Stimulated activated naive B cell treated with anti-CD40 and anti-IgM and Interleukin-4, amounts not matched to agents 10 μg/mL and 1 μg/mL and 100 μg/mL, for 72 hours (primary cell): ENCODE measurements around the gene HSD17B4.
A peak's percentile ranks its signal among the peaks of the same experiment; 100 is the strongest.
"Not testable (repeated sequence)": the region's sequence is repeated elsewhere in the genome, so short reads cannot be mapped to it uniquely, and the experiment has no call there.

Source experiments
- ATAC-seq, 2 donors: fragments of 150-1000 bp; cut with Tn5 transposase; replicated peaks; 2 replicates each; pipeline ENCODE4 v1.10.0; 2021; ENCODE audit warnings: moderate library complexity in 1 of 2
- DNase-seq: peaks from one replicate; pipeline ENCODE4 v3.0.0; 2021
- H3K27ac Mint-ChIP-seq: one replicate; pipeline ENCODE4 v1.8.0; 2022; ENCODE audit warnings: mild to moderate bottlenecking, mixed read lengths
- H3K27me3 Mint-ChIP-seq, 2 donors: one replicate each; pipeline ENCODE4 v1.8.0; 2022; ENCODE audit warnings: mixed read lengths in 2 of 2
- H3K36me3 Mint-ChIP-seq, 2 donors: one replicate each; pipeline ENCODE4 v1.8.0; 2022; ENCODE audit warnings: mixed read lengths in 2 of 2, mild to moderate bottlenecking in 1 of 2
- H3K4me1 Mint-ChIP-seq, 2 donors: one replicate each; pipeline ENCODE4 v1.8.0; 2022; ENCODE audit warnings: mixed read lengths in 2 of 2, mild to moderate bottlenecking in 1 of 2
- H3K4me3 Mint-ChIP-seq, 2 donors: one replicate each; pipeline ENCODE4 v1.8.0; 2022; ENCODE audit warnings: mild to moderate bottlenecking in 2 of 2, mixed read lengths in 2 of 2, moderate library complexity in 1 of 2
- H3K9me3 Mint-ChIP-seq, 2 donors: one replicate each; pipeline ENCODE4 v1.8.0; 2022; ENCODE audit warnings: mixed read lengths in 2 of 2, mild to moderate bottlenecking in 1 of 2

HSD17B4 gene

GRCh38 chr5:119418606-119419100 is 33.6 kb upstream of the HSD17B4 start:
- peaks cover 45 to 67% of the 10 kb centered on the region in 2 donors for H3K4me1 Mint-ChIP-seq
- H3K27ac Mint-ChIP-seq: peak overlapping the region; percentile 68

DNA sequence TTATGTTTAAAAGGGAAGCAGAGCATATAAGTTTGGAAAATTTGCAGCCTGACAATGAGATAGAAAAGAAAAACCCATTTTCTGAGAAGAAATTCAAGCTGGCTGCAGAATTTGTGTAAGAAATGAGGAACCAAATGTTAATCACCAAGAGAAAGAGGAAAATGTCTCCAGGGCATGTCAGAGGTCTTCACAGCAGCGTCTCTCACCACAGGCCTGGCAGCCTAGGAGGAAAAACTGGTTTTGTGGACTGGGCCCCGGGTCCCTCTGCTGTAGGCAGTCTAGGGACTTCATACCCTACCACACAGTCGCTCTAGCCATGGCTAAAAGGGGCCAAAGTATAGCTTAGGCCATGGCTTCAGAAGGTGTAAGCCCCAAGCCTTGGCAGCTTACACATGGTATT is 32.1 kb upstream of the HSD17B4 start:
- Mint-ChIP-seq H3K9me3 (peaks cover 5 to 7% of the 10 kb centered on the region in 2 donors), H3K4me1 (peaks cover 39 to 57% of the 10 kb centered on the region in 2 donors)
- ATAC-seq: peak; percentile 27 to 35

More at GRCh38 chr5:119418606-119419100, 33.6 kb upstream of the HSD17B4 start:
- Mint-ChIP-seq H3K4me3 (peak overlapping the region in 1 of 2 donors; percentile 11), H3K9me3 (peaks cover 5 to 10% of the 10 kb centered on the region in 2 donors), H3K36me3 (peaks cover 0 to 3% of the 10 kb centered on the region in 2 donors), H3K27me3 (no peaks in the 10 kb centered on the region)
- DNase-seq: peak; percentile 43
- ATAC-seq: peak; percentile 82

DNA sequence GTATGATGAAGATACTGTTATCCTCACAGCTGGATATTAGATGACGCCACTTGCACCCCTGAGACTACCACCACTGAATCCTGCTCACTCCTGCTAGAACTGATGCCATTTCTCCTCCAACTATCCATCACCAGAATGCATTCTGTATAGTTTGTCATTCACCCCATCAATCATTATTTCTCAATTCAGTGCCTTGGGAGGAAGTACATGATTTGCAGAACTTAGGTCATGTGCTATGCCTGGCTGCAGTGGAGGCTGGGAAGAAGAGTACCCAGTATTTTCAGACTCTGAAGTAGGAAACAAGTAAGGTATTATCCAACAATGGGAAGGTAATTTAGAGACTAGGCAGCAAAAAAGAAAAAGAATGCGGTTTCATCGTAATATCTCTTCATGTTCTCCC is 26.2 kb upstream of the HSD17B4 start:
- Mint-ChIP-seq H3K4me1 (peaks cover 27 to 32% of the 10 kb centered on the region in 2 donors), H3K9me3 (peaks cover 0 to 5% of the 10 kb centered on the region in 2 donors), H3K4me3 (no peak overlapping the region), H3K36me3 (no peaks in the 10 kb centered on the region), H3K27ac (no peak overlapping the region), H3K27me3 (no peaks in the 10 kb centered on the region)
- no peak for DNase-seq
- ATAC-seq: no peak

More for the DNA sequence above, 32.1 kb upstream of the HSD17B4 start:
- no peak for DNase-seq
- Mint-ChIP-seq H3K27me3 (no peaks in the 10 kb centered on the region), H3K27ac (peak overlapping the region; percentile 87), H3K4me3 (peak overlapping the region; percentile 34 to 35), H3K36me3 (peaks cover 0 to 3% of the 10 kb centered on the region in 2 donors)

DNA sequence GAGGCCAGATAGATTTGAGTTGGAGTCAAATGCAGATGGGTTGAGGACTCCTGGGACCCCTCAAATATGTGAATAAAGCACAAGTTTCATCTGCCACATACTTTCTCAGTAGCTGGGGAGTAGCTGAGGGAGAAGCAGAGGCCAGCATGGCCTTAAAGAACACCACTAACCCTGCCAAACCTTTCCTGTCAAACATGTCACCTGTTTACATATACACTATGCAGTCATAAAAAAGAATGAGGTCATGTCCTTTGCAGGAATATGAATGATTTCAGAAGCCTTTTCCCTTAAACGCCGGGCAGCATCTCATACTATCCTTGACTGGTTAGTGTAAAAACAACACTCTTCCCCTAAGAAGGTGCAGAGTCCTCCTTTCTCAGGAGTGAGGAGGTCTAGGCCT is 25.2 kb upstream of the HSD17B4 start:
- Mint-ChIP-seq H3K27ac (no peak overlapping the region), H3K36me3 (peaks cover 0 to 3% of the 10 kb centered on the region in 2 donors), H3K4me1 (peaks cover 27 to 32% of the 10 kb centered on the region in 2 donors), H3K27me3 (no peaks in the 10 kb centered on the region), H3K9me3 (peaks cover 0 to 5% of the 10 kb centered on the region in 2 donors), H3K4me3 (no peak overlapping the region)
- ATAC-seq (no peak), DNase-seq (no peak)

DNA sequence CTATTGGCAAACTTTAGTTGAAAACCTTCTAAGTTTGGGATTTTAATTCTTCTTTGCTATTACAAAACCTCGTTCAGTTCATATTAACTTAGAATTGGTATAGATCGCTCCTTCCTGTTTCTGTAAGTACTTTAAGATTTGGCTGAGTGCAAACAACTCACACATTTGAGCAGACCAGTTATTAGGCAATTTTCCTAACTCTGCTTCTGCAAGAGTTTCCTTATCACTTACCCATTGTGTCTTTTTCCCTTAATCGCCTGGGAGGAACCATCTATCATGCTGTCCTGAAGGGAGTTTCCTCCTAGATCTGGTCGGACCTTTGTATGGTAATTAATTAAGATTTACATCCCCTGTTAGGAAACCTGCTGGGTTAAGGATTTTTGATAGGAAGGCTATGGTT is 24.7 kb upstream of the HSD17B4 start:
- not testable (repeated sequence) for H3K27ac Mint-ChIP-seq, DNase-seq

GRCh38 chr5:119428166-119428565 is 24.1 kb upstream of the HSD17B4 start:
- not testable (repeated sequence) for H3K27me3 Mint-ChIP-seq, H3K36me3 Mint-ChIP-seq, ATAC-seq, DNase-seq, H3K9me3 Mint-ChIP-seq
- Mint-ChIP-seq H3K27ac (peak overlapping the region; percentile 78), H3K4me1 (peaks cover 27 to 33% of the 10 kb centered on the region in 2 donors), H3K4me3 (peak overlapping the region; percentile 5 to 12)

More for the DNA sequence above, 24.7 kb upstream of the HSD17B4 start:
- H3K27me3 Mint-ChIP-seq, H3K4me3 Mint-ChIP-seq, H3K36me3 Mint-ChIP-seq, H3K9me3 Mint-ChIP-seq, ATAC-seq: not testable (repeated sequence)
- peaks cover 27 to 32% of the 10 kb centered on the region in 2 donors for H3K4me1 Mint-ChIP-seq

- peaks cover 28 to 37% of the 10 kb centered on the region in 2 donors for H3K4me1 Mint-ChIP-seq
- H3K27ac Mint-ChIP-seq, H3K36me3 Mint-ChIP-seq, H3K27me3 Mint-ChIP-seq, H3K9me3 Mint-ChIP-seq, DNase-seq, ATAC-seq: not testable (repeated sequence)
- H3K4me3 Mint-ChIP-seq: peak overlapping the region in 1 of 2 donors; percentile 5
These were observed 23.7 kb upstream of the HSD17B4 start for GRCh38 chr5:119428574-119428973.

- H3K27ac Mint-ChIP-seq, H3K9me3 Mint-ChIP-seq, ATAC-seq, H3K27me3 Mint-ChIP-seq, H3K4me3 Mint-ChIP-seq, H3K36me3 Mint-ChIP-seq, DNase-seq: not testable (repeated sequence)
- H3K4me1 Mint-ChIP-seq: peaks cover 27 to 34% of the 10 kb centered on the region in 2 donors
These were observed 19.5 kb upstream of the HSD17B4 start for GRCh38 chr5:119432674-119433237.

- Mint-ChIP-seq H3K36me3 (peaks cover 10% of the 10 kb centered on the region in 2 donors), H3K27me3 (no peaks in the 10 kb centered on the region), H3K4me1 (peaks cover 26 to 36% of the 10 kb centered on the region in 2 donors), H3K4me3 (peak overlapping the region; percentile 50 to 59), H3K9me3 (peaks cover 0 to 2% of the 10 kb centered on the region in 2 donors), H3K27ac (peak overlapping the region; percentile 86)
- ATAC-seq (peak; percentile 91 to 95), DNase-seq (peak; percentile 65)
These were observed 16.7 kb upstream of the HSD17B4 start for GRCh38 chr5:119435436-119436132.

- peaks cover 7 to 16% of the 10 kb centered on the region in 2 donors for H3K36me3 Mint-ChIP-seq
- not testable (repeated sequence) for H3K9me3 Mint-ChIP-seq, ATAC-seq, H3K27me3 Mint-ChIP-seq, DNase-seq
- H3K4me1 Mint-ChIP-seq: peaks cover 26 to 36% of the 10 kb centered on the region in 2 donors
- peak overlapping the region in 1 of 2 donors; percentile 2 for H3K4me3 Mint-ChIP-seq
- peak overlapping the region; percentile 0 for H3K27ac Mint-ChIP-seq
These were observed 14.3 kb upstream of the HSD17B4 start for GRCh38 chr5:119437785-119438586.

DNA sequence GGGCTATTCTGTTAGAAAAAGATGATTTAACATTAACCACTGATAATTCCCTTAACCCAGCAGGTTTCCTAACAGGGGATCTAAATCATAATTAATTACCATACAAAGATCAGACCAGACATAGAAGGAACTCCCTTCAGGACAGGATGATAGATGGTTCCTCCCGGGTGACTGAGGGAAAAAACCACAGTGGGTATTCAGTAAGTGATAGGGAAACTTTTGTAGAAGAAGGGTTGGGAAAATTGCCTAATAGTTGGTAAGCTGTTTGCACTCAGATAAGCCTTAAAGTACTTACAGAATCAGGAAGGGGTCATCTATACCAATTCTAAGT is 13.7 kb upstream of the HSD17B4 start:
- peaks cover 7 to 16% of the 10 kb centered on the region in 2 donors for H3K36me3 Mint-ChIP-seq
- H3K9me3 Mint-ChIP-seq, H3K27ac Mint-ChIP-seq, DNase-seq, H3K27me3 Mint-ChIP-seq, ATAC-seq: not testable (repeated sequence)
- peak overlapping the region in 1 of 2 donors; percentile 79 for H3K4me3 Mint-ChIP-seq
- peaks cover 25 to 32% of the 10 kb centered on the region in 2 donors for H3K4me1 Mint-ChIP-seq

DNA sequence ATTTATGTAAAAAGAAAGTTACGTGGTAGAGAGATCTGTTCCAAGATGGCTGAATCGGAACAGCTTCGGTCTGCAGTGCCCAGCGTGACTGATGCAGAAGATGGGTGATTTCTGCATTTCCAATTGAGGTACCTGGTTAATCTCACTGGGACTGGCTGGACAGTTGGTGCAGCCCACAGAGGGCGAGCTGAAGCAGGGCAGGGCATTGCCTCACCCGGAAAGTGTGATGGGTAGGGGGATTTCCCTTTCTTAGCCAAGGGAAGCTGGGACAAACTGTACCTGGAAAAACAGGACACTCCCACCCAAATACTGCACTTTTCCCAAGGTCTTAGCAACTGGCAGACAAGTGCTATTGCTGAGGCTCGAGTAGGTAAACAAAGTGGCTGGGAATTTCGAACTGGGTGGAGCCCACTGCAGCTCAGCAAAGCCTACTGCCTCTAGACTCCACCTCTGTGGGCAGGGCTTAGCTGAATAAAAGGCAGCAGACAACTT is 13.1 kb upstream of the HSD17B4 start:
- Mint-ChIP-seq H3K4me1 (peaks cover 25 to 31% of the 10 kb centered on the region in 2 donors), H3K27ac (peak overlapping the region; percentile 62), H3K4me3 (peak overlapping the region; percentile 79), H3K9me3 (peaks cover 5 to 6% of the 10 kb centered on the region in 2 donors), H3K36me3 (peaks cover 7 to 16% of the 10 kb centered on the region in 2 donors), H3K27me3 (no peaks in the 10 kb centered on the region)
- ATAC-seq: peak; percentile 55 to 60
- no peak for DNase-seq

DNA sequence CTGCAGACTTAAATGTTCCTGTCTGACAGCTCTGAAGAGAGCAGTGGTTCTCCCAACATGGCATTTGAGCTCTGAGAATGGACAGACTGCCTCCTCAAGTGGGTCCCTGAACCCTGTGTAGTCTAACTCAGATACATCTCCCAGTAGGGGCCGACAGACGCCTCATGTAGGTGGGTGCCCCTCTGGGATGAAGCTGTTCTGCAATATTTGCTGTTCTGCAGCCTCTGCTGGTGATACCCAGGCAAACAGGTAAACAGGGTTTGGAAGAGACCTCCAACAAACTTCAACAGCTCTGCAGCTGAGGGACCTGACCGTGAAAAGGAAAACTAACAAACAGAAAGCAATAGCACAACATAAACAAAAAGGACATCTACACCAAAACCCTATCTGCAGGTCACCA is 12.7 kb upstream of the HSD17B4 start:
- peaks cover 25 to 31% of the 10 kb centered on the region in 2 donors for H3K4me1 Mint-ChIP-seq
- not testable (repeated sequence) for H3K4me3 Mint-ChIP-seq, H3K27ac Mint-ChIP-seq, H3K27me3 Mint-ChIP-seq, H3K9me3 Mint-ChIP-seq, DNase-seq, ATAC-seq
- H3K36me3 Mint-ChIP-seq: peaks cover 7 to 16% of the 10 kb centered on the region in 2 donors

- DNase-seq, H3K9me3 Mint-ChIP-seq, H3K4me1 Mint-ChIP-seq, H3K27ac Mint-ChIP-seq, H3K27me3 Mint-ChIP-seq, ATAC-seq, H3K4me3 Mint-ChIP-seq: not testable (repeated sequence)
- H3K36me3 Mint-ChIP-seq: peaks cover 3 to 16% of the 10 kb centered on the region in 2 donors
These were observed 7.7 kb upstream of the HSD17B4 start for GRCh38 chr5:119444643-119445042.
